Measurements from ENCODE around the gene TBC1D13.

DNA sequence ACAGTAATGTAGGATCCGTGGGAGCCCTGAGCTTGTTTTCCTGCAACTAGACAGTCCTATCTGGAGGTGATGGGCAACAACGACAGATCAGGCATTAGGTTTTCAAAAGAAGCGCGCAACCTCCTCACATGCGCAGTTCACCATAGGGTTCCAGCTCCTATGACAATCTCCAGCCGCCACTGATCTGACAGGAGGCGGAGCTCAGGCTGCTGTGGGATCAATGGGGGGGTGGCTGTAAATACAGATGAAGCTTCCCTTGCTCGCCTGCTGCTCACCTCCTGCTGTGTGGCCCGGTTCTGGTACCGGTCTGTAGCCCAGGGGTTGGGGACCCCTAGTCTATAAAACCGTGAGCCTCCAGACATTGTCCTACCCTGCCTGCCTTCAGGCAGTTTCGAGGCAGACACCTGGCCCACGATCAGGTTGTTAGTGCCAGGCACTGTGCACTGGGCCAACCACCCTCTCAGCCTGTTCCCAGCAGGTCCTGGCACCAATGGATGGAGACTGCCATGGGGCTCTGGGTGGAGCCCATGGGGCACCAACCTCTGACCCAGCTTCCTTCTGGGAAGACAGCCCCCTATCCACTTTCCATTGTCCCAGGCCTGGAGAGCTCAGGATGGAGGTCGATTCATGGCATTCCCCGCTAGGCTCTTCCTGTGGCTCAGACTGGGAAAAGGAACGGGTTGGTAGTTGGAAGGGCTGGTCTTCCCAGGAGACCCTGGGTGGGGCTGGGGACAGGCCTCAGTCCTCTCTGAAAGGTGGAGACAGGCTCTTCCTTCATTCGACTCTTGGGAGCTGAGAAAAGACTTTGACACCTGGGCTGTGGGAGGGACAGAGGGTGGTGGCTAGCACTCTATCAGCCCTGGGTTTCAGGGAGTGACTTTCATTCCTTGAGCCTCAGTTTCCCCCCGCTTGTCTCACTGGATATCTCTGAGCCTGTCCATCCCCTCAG lies 32.9 kb downstream of the TBC1D13 start:
- TF ChIP-seq CTCF (conservative IDR thresholded peaks at IDR 0.05 in 1 of 2, IDR thresholded peaks at IDR 0.05 in 1 of 2; ENCODE audit: extremely low read depth in 1 of 2, insufficient read depth in 1 of 2, low read depth in 1 of 2, low read length in 2 of 2): no peak
- TF ChIP-seq EZH2 (IDR thresholded peaks at IDR 0.05; ENCODE audit: borderline replicate concordance, low read length): no peak

All from mammary epithelial cell (primary cell).